T-helper 9 cell (primary cell): ENCODE measurements around the gene IL10RA.

Source experiments
- DNase-seq: peaks from one replicate; pipeline ENCODE4 v3.0.0-alpha.2; 2020

The IL10RA gene

GRCh38 chr11:118048472-118049370 is 62.5 kb downstream of the IL10RA start:
- DNase-seq, result no peak

GRCh38 chr11:118049771-118050170 is 63.6 kb downstream of the IL10RA start:
- no peak for DNase-seq

- DNase-seq, result no peak
Measured at GRCh38 chr11:118050208-118050891, 64.2 kb downstream of the IL10RA start.
